GM23338 (cell line): ENCODE results near the gene FXN.

ENCODE experiments used
- CREB1 ChIP-seq: fragments of 250-450 bp; sonication (Bioruptor Pico); IDR thresholded peaks from 2 replicates; pipeline ENCODE4 v1.5.0; 2020; ENCODE audit warnings: low read depth, mild to moderate bottlenecking, moderate library complexity
- CTCF ChIP-seq, 2 experiments: fragments of 200-600 bp in 1 of 2; sonication (generic) in 1 of 2; conservative IDR thresholded peaks; 2 replicates each; pipeline versions ENCODE4 v1.5.1 to v1.6.1; 2016 to 2017; ENCODE audit warnings: antibody characterized with exemption in 2 of 2, low read depth in 2 of 2, mild to moderate bottlenecking in 2 of 2, moderate library complexity in 1 of 2
- EZH2 ChIP-seq: fragments of 200-600 bp; sonication (generic); IDR thresholded peaks from one replicate; pipeline ENCODE4 v1.8.0; 2017; ENCODE audit warnings: antibody characterized with exemption, mild to moderate bottlenecking, low read depth; ENCODE audit not compliant: unreplicated experiment
- EZH2phosphoT487 ChIP-seq: fragments of 200-600 bp; sonication (generic); IDR thresholded peaks from one replicate; pipeline ENCODE4 v1.8.1; 2018; ENCODE audit warnings: antibody characterized with exemption; ENCODE audit not compliant: unreplicated experiment
- JUNB ChIP-seq: IDR thresholded peaks from one replicate; pipeline ENCODE4 v1.6.1; 2016; ENCODE audit warnings: antibody characterized with exemption; ENCODE audit not compliant: unreplicated experiment
- NANOG ChIP-seq: IDR thresholded peaks from 2 replicates; pipeline ENCODE4 v1.6.1; 2016; ENCODE audit warnings: antibody characterized with exemption, borderline replicate concordance
- POLR2AphosphoS5 ChIP-seq: IDR thresholded peaks from 2 replicates; pipeline ENCODE4 v1.6.1; 2016; ENCODE audit warnings: antibody characterized with exemption, low read depth
- REST ChIP-seq: IDR thresholded peaks from one replicate; pipeline ENCODE4 v1.6.1; 2018; ENCODE audit warnings: antibody characterized with exemption; ENCODE audit not compliant: unreplicated experiment
- ZNF114 ChIP-seq: fragments of 250-450 bp; sonication (Bioruptor Pico); IDR thresholded peaks from 2 replicates; pipeline ENCODE4 v1.5.0; 2020; ENCODE audit warnings: mild to moderate bottlenecking, moderate library complexity
- ZNF331 ChIP-seq: fragments of 250-450 bp; sonication (Bioruptor Pico); IDR thresholded peaks from 2 replicates; pipeline ENCODE4 v1.5.0; 2020; ENCODE audit warnings: low read depth, mild to moderate bottlenecking, moderate library complexity

GRCh38 chr9:69109152-69109551 lies 73.6 kb downstream of the FXN start:
- no peak for TF ChIP-seq EZH2phosphoT487
- no peak for TF ChIP-seq POLR2AphosphoS5
- no peak for TF ChIP-seq CTCF (conservative IDR thresholded peaks at IDR 0.05; ENCODE audit: low read depth in 2 of 2)
- no peak for TF ChIP-seq NANOG
- TF ChIP-seq EZH2: no peak
- no peak for TF ChIP-seq ZNF114 (CRISPR knock-in tag)
- no peak for TF ChIP-seq REST
- no peak for TF ChIP-seq CREB1 (CRISPR knock-in tag)
- TF ChIP-seq JUNB: no peak
- TF ChIP-seq ZNF331: no peak
